GM23338 (cell line): Measurements from ENCODE around the gene CCDC106.

ENCODE experiments used
- CREB1 ChIP-seq: fragments of 250-450 bp; sonication (Bioruptor Pico); IDR thresholded peaks from 2 replicates; pipeline ENCODE4 v1.5.0; 2020; ENCODE audit warnings: low read depth, mild to moderate bottlenecking, moderate library complexity
- EZH2 ChIP-seq: fragments of 200-600 bp; sonication (generic); IDR thresholded peaks from one replicate; pipeline ENCODE4 v1.8.0; 2017; ENCODE audit warnings: antibody characterized with exemption, mild to moderate bottlenecking, low read depth; ENCODE audit not compliant: unreplicated experiment
- EZH2phosphoT487 ChIP-seq: fragments of 200-600 bp; sonication (generic); IDR thresholded peaks from one replicate; pipeline ENCODE4 v1.8.1; 2018; ENCODE audit warnings: antibody characterized with exemption; ENCODE audit not compliant: unreplicated experiment
- JUNB ChIP-seq: IDR thresholded peaks from one replicate; pipeline ENCODE4 v1.6.1; 2016; ENCODE audit warnings: antibody characterized with exemption; ENCODE audit not compliant: unreplicated experiment
- NANOG ChIP-seq: IDR thresholded peaks from 2 replicates; pipeline ENCODE4 v1.6.1; 2016; ENCODE audit warnings: antibody characterized with exemption, borderline replicate concordance
- POLR2AphosphoS5 ChIP-seq: IDR thresholded peaks from 2 replicates; pipeline ENCODE4 v1.6.1; 2016; ENCODE audit warnings: antibody characterized with exemption, low read depth
- STAT1 ChIP-seq: IDR thresholded peaks from one replicate; pipeline ENCODE4 v1.6.1; 2016; ENCODE audit warnings: antibody characterized with exemption; ENCODE audit not compliant: unreplicated experiment
- ZNF331 ChIP-seq: fragments of 250-450 bp; sonication (Bioruptor Pico); IDR thresholded peaks from 2 replicates; pipeline ENCODE4 v1.5.0; 2020; ENCODE audit warnings: low read depth, mild to moderate bottlenecking, moderate library complexity
- TF ChIP-seq, protein P1 (sequence below), 2 experiments: fragments of 200-600 bp in 1 of 2; sonication (generic) in 1 of 2; conservative IDR thresholded peaks; 2 replicates each; pipeline versions ENCODE4 v1.5.1 to v1.6.1; 2016 to 2017; ENCODE audit warnings: antibody characterized with exemption in 2 of 2, low read depth in 2 of 2, mild to moderate bottlenecking in 2 of 2, moderate library complexity in 1 of 2
- TF ChIP-seq, protein P2 (sequence below): IDR thresholded peaks from one replicate; pipeline ENCODE4 v1.6.1; 2018; ENCODE audit warnings: antibody characterized with exemption; ENCODE audit not compliant: unreplicated experiment
- TF ChIP-seq, protein P3 (sequence below): IDR thresholded peaks from 2 replicates; pipeline ENCODE4 v1.6.1; 2016; ENCODE audit warnings: antibody characterized with exemption
- TF ChIP-seq, protein P4 (sequence below): fragments of 250-450 bp; sonication (Bioruptor Pico); IDR thresholded peaks from 2 replicates; pipeline ENCODE4 v1.5.0; 2020; ENCODE audit warnings: mild to moderate bottlenecking, moderate library complexity

DNA sequence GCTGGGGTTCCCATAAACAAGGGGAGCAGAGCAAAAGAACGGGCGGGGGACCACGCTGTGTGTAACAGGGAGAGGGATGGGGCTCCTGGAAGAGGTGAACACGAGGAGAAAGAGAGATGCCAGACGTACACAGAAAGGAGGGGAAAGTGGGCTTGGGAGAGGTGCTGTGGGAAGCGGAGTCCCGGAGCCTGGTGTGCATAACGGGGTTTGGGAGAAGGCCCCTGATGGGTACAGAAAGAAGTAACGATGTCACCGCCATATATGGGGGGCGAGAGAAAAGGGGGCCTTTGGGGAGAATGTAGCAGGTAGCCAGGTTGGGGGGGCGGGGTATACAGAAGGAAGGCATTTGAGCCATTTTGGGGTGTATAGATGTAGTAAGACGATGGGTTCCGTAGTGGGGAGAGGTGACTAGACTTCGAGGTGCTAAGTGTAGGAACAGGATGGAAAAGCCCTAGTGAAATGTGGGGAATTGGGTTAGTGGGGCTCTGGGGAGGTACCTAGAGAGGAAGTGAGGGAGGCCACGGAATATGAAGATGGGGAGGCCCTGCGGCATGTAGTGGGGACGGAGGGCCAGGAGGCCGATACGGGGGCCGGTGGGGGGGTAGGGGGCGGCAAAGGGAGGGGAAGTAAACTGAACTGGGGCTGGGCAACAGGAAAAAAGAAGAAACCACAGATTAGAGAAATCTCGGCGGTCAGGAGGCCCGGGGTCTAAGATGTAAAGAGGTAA, 6.4 kb upstream of the CCDC106 start:
- TF ChIP-seq, protein P1, sequence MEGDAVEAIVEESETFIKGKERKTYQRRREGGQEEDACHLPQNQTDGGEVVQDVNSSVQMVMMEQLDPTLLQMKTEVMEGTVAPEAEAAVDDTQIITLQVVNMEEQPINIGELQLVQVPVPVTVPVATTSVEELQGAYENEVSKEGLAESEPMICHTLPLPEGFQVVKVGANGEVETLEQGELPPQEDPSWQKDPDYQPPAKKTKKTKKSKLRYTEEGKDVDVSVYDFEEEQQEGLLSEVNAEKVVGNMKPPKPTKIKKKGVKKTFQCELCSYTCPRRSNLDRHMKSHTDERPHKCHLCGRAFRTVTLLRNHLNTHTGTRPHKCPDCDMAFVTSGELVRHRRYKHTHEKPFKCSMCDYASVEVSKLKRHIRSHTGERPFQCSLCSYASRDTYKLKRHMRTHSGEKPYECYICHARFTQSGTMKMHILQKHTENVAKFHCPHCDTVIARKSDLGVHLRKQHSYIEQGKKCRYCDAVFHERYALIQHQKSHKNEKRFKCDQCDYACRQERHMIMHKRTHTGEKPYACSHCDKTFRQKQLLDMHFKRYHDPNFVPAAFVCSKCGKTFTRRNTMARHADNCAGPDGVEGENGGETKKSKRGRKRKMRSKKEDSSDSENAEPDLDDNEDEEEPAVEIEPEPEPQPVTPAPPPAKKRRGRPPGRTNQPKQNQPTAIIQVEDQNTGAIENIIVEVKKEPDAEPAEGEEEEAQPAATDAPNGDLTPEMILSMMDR (conservative IDR thresholded peaks at IDR 0.05; ENCODE audit: low read depth in 2 of 2) = no peak
- no peak for TF ChIP-seq EZH2phosphoT487
- no peak for TF ChIP-seq EZH2
- TF ChIP-seq, protein P2, sequence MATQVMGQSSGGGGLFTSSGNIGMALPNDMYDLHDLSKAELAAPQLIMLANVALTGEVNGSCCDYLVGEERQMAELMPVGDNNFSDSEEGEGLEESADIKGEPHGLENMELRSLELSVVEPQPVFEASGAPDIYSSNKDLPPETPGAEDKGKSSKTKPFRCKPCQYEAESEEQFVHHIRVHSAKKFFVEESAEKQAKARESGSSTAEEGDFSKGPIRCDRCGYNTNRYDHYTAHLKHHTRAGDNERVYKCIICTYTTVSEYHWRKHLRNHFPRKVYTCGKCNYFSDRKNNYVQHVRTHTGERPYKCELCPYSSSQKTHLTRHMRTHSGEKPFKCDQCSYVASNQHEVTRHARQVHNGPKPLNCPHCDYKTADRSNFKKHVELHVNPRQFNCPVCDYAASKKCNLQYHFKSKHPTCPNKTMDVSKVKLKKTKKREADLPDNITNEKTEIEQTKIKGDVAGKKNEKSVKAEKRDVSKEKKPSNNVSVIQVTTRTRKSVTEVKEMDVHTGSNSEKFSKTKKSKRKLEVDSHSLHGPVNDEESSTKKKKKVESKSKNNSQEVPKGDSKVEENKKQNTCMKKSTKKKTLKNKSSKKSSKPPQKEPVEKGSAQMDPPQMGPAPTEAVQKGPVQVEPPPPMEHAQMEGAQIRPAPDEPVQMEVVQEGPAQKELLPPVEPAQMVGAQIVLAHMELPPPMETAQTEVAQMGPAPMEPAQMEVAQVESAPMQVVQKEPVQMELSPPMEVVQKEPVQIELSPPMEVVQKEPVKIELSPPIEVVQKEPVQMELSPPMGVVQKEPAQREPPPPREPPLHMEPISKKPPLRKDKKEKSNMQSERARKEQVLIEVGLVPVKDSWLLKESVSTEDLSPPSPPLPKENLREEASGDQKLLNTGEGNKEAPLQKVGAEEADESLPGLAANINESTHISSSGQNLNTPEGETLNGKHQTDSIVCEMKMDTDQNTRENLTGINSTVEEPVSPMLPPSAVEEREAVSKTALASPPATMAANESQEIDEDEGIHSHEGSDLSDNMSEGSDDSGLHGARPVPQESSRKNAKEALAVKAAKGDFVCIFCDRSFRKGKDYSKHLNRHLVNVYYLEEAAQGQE = no peak
- TF ChIP-seq NANOG = no peak
- TF ChIP-seq POLR2AphosphoS5 = no peak; the same call in 1 of the 2 replicates
- no peak for TF ChIP-seq JUNB
- TF ChIP-seq ZNF331 (CRISPR knock-in tag) = no peak
- TF ChIP-seq, protein P3, sequence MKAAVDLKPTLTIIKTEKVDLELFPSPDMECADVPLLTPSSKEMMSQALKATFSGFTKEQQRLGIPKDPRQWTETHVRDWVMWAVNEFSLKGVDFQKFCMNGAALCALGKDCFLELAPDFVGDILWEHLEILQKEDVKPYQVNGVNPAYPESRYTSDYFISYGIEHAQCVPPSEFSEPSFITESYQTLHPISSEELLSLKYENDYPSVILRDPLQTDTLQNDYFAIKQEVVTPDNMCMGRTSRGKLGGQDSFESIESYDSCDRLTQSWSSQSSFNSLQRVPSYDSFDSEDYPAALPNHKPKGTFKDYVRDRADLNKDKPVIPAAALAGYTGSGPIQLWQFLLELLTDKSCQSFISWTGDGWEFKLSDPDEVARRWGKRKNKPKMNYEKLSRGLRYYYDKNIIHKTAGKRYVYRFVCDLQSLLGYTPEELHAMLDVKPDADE = no peak
- no peak for TF ChIP-seq CREB1 (CRISPR knock-in tag)
- no peak for TF ChIP-seq STAT1
- TF ChIP-seq, protein P4, sequence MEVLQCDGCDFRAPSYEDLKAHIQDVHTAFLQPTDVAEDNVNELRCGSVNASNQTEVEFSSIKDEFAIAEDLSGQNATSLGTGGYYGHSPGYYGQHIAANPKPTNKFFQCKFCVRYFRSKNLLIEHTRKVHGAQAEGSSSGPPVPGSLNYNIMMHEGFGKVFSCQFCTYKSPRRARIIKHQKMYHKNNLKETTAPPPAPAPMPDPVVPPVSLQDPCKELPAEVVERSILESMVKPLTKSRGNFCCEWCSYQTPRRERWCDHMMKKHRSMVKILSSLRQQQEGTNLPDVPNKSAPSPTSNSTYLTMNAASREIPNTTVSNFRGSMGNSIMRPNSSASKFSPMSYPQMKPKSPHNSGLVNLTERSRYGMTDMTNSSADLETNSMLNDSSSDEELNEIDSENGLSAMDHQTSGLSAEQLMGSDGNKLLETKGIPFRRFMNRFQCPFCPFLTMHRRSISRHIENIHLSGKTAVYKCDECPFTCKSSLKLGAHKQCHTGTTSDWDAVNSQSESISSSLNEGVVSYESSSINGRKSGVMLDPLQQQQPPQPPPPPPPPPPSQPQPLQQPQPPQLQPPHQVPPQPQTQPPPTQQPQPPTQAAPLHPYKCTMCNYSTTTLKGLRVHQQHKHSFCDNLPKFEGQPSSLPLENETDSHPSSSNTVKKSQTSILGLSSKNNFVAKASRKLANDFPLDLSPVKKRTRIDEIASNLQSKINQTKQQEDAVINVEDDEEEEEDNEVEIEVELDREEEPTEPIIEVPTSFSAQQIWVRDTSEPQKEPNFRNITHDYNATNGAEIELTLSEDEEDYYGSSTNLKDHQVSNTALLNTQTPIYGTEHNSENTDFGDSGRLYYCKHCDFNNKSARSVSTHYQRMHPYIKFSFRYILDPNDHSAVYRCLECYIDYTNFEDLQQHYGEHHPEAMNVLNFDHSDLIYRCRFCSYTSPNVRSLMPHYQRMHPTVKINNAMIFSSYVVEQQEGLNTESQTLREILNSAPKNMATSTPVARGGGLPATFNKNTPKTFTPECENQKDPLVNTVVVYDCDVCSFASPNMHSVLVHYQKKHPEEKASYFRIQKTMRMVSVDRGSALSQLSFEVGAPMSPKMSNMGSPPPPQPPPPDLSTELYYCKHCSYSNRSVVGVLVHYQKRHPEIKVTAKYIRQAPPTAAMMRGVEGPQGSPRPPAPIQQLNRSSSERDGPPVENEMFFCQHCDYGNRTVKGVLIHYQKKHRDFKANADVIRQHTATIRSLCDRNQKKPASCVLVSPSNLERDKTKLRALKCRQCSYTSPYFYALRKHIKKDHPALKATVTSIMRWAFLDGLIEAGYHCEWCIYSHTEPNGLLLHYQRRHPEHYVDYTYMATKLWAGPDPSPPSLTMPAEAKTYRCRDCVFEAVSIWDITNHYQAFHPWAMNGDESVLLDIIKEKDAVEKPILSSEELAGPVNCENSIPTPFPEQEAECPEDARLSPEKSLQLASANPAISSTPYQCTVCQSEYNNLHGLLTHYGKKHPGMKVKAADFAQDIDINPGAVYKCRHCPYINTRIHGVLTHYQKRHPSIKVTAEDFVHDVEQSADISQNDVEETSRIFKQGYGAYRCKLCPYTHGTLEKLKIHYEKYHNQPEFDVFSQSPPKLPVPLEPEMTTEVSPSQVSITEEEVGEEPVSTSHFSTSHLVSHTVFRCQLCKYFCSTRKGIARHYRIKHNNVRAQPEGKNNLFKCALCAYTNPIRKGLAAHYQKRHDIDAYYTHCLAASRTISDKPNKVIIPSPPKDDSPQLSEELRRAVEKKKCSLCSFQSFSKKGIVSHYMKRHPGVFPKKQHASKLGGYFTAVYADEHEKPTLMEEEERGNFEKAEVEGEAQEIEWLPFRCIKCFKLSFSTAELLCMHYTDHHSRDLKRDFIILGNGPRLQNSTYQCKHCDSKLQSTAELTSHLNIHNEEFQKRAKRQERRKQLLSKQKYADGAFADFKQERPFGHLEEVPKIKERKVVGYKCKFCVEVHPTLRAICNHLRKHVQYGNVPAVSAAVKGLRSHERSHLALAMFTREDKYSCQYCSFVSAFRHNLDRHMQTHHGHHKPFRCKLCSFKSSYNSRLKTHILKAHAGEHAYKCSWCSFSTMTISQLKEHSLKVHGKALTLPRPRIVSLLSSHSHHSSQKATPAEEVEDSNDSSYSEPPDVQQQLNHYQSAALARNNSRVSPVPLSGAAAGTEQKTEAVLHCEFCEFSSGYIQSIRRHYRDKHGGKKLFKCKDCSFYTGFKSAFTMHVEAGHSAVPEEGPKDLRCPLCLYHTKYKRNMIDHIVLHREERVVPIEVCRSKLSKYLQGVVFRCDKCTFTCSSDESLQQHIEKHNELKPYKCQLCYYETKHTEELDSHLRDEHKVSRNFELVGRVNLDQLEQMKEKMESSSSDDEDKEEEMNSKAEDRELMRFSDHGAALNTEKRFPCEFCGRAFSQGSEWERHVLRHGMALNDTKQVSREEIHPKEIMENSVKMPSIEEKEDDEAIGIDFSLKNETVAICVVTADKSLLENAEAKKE = no peak
